Esophagus squamous epithelium (tissue), 5 donors: ENCODE results near the gene DUSP28. TPM values are rescaled to one million over a fixed set of nuclear protein-coding genes. Genes with fewer than 3 reads are reported as not detected.

Experiments used
- DNase-seq: peaks from one replicate; lab custom pipeline; 2025; lab: John Stamatoyannopoulos, UW
- H3K27ac ChIP-seq, 4 donors: fragments of 200-600 bp; sonication (generic); one replicate each; pipeline ENCODE4 v1.5.1; 2016 to 2019; ENCODE audit warnings: mild to moderate bottlenecking in 1 of 4
- H3K27me3 ChIP-seq, 4 donors: fragments of 200-600 bp; sonication (generic); 1 replicate in 3 of 4; 2 replicates in 1 of 4; pipeline versions ENCODE4 v1.5.1 to v1.6.0; 2017 to 2021; ENCODE audit warnings: antibody characterized with exemption in 1 of 4
- H3K36me3 ChIP-seq, 3 donors: fragments of 200-600 bp; sonication (generic); one replicate each; pipeline ENCODE4 v1.5.1; 2016 to 2019
- H3K4me1 ChIP-seq, 3 donors: fragments of 200-600 bp; sonication (generic); one replicate each; pipeline ENCODE4 v1.5.1; 2017 to 2019
- H3K4me3 ChIP-seq, 4 donors: fragments of 200-600 bp; sonication (generic); 1 replicate in 3 of 4; 2 replicates in 1 of 4; pipeline ENCODE4 v1.5.1; 2016 to 2019; ENCODE audit warnings: mild to moderate bottlenecking in 2 of 4, moderate library complexity in 1 of 4
- H3K9me3 ChIP-seq, 3 donors: fragments of 200-600 bp; sonication (generic); one replicate each; pipeline ENCODE4 v1.5.1; 2016 to 2019
- POLR2A ChIP-seq, 4 donors: fragments of 450-650 bp; IDR thresholded peaks; one replicate each; pipeline ENCODE4 v1.6.1; 2017; ENCODE audit warnings: antibody characterized with exemption in 4 of 4, mild to moderate bottlenecking in 4 of 4, moderate library complexity in 3 of 4
- WGBS, 2 donors: methylation state at CpG; one replicate each; pipeline ENCODE4 v1.1.5; 2018; 5-methylcytosine and 5-hydroxymethylcytosine counted together
- intact Hi-C: fragments of 100-400 bp; cut with DNase I; formaldehyde crosslinking; loops from one replicate; pipeline ENCODE4 v1.15.0; 2022
- total RNA-seq, 4 donors: library from RNA; depleted of rRNA; stranded (reverse); fragments of >200 nt; gene quantifications; one replicate each; pipeline ENCODE4 v1.1.0, GENCODE V29; 2016
- TF ChIP-seq, protein P1 (sequence below), 6 experiments: fragments of 450-650 bp in 4 of 6; fragments of 200-600 bp in 2 of 6; sonication (generic) in 2 of 6; IDR thresholded peaks; one replicate each; pipeline ENCODE4 v1.5.1; 2016 to 2019; ENCODE audit warnings: antibody characterized with exemption in 6 of 6, mild to moderate bottlenecking in 4 of 6, moderate library complexity in 4 of 6
- donor health status: DM: yes; HTN: yes; CAD: no.

Gene DUSP28
- total RNA-seq, 4 donors from 2014 or later: 2.0 to 10.5 (median 5.3) TPM

GRCh38 chr2:240551811-240552210 lies 8.3 kb upstream of the DUSP28 start:
- Histone ChIP-seq H3K36me3 (peaks cover 0 to 58% (median 4%) of the 10 kb centered on the region in 3 donors), H3K27ac (peak overlapping the region in 2 of 4 donors; percentile 54 to 63), H3K4me3 (no peak overlapping the region), H3K27me3 (no peaks in the 10 kb centered on the region), H3K4me1 (peaks cover under 1 to 7% (median under 1%) of the 10 kb centered on the region in 3 donors), H3K9me3 (no peaks in the 10 kb centered on the region)
- 38 to 42% methylated on average over 1 of the region's 1 CpG for WGBS, 2 donors
- TF ChIP-seq POLR2A (IDR thresholded peaks at IDR 0.05): no peak
- TF ChIP-seq, protein P1, sequence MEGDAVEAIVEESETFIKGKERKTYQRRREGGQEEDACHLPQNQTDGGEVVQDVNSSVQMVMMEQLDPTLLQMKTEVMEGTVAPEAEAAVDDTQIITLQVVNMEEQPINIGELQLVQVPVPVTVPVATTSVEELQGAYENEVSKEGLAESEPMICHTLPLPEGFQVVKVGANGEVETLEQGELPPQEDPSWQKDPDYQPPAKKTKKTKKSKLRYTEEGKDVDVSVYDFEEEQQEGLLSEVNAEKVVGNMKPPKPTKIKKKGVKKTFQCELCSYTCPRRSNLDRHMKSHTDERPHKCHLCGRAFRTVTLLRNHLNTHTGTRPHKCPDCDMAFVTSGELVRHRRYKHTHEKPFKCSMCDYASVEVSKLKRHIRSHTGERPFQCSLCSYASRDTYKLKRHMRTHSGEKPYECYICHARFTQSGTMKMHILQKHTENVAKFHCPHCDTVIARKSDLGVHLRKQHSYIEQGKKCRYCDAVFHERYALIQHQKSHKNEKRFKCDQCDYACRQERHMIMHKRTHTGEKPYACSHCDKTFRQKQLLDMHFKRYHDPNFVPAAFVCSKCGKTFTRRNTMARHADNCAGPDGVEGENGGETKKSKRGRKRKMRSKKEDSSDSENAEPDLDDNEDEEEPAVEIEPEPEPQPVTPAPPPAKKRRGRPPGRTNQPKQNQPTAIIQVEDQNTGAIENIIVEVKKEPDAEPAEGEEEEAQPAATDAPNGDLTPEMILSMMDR (IDR thresholded peaks at IDR 0.05): no peak
- DNase-seq: no peak
- intact Hi-C loops: no loop called here

DNA sequence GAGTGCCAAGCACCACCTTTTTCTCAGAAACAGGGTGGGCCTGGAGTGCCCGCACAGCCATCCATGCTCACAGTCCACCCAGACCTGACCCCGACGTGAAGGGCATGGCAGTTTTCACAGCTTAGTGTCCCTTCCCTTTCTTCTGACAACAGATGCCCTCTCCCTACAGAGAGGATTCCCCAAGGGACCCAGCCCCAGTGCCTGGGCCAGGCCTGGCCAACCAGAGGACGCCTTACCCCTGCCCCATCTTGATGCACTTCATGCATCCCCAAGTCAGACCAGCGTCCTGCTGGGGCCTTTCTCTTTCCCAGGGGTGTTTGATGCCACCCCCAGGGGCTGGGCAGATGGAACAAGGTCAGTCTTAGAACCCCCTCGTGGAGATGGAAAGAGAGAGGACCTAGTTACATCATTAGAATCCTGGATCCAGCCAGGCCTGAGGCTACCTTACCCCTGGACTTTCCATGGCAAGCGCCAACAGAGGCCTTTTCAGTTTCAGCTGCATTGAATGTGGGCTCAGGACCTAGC lies 6.1 kb upstream of the DUSP28 start:
- no peak overlapping the region for H3K27ac ChIP-seq
- intact Hi-C loops: no loop called here
- no peaks in the 10 kb centered on the region for H3K27me3 ChIP-seq
- no peak overlapping the region for H3K4me3 ChIP-seq
- no peaks in the 10 kb centered on the region for H3K9me3 ChIP-seq
- peaks cover 0 to 58% (median 4%) of the 10 kb centered on the region in 3 donors for H3K36me3 ChIP-seq
- no peak for DNase-seq
- peaks cover 17 to 29% (median 20%) of the 10 kb centered on the region in 3 donors for H3K4me1 ChIP-seq
- WGBS, 2 donors: 91 to 93% methylated on average over 4 to 6 of the region's 7 CpGs
- TF ChIP-seq POLR2A (IDR thresholded peaks at IDR 0.05): no peak
- TF ChIP-seq, protein P1 (IDR thresholded peaks at IDR 0.05): no peak

DNA sequence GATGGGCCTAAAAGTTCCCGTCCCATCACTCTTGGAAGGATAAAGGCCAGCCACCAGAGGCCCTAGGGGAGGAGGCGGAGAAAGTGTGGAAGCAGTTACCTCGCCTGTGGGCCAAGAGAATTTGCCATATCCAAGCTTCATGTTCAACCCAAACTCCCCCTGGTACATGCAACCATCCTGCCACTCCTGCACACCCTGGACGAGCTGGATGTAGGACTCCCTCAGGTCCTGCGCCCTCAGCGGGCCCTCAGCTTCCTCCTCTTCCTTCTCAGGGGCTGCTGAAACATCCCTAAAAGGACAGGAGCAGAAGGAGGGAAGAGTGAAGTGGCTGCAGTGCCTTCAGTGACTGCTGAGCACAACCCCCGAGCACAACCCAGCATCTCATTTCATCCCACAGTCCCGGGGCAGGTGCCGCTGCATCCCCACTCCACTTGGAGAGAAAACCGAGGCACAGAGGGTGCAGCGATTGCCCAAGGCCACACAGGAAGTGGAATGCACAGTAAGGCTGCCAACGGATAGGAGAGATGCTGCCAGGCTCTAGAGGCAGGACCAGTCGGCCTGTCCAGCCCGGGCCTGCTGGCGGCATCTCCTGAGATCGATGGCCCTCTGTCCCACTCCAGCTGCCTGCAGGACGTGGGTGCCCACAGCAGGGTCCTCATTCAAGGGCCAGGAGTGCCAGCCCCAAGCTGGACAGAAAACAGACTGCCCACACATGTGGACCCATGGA lies 5.2 kb upstream of the DUSP28 start:
- no peaks in the 10 kb centered on the region for H3K27me3 ChIP-seq
- TF ChIP-seq, protein P1 (IDR thresholded peaks at IDR 0.05): no peak
- TF ChIP-seq POLR2A (IDR thresholded peaks at IDR 0.05): no peak
- intact Hi-C loops: no loop called here
- no peaks in the 10 kb centered on the region for H3K9me3 ChIP-seq
- no peak overlapping the region for H3K27ac ChIP-seq
- 80 to 97% methylated on average over 3 to 5 of the region's 17 CpGs for WGBS, 2 donors
- peaks cover 17 to 38% (median 28%) of the 10 kb centered on the region in 3 donors for H3K4me1 ChIP-seq
- no peak overlapping the region for H3K4me3 ChIP-seq
- no peak for DNase-seq
- peaks cover 0 to 58% (median 4%) of the 10 kb centered on the region in 3 donors for H3K36me3 ChIP-seq

GRCh38 chr2:240555541-240556250 lies 4.5 kb upstream of the DUSP28 start:
- 74 to 85% methylated on average over 3 to 6 of the region's 16 CpGs for WGBS, 2 donors
- Histone ChIP-seq H3K9me3 (no peaks in the 10 kb centered on the region), H3K27ac (no peak overlapping the region), H3K4me1 (peaks cover 17 to 40% (median 28%) of the 10 kb centered on the region in 3 donors), H3K36me3 (peaks cover 0 to 53% (median 4%) of the 10 kb centered on the region in 3 donors), H3K27me3 (no peaks in the 10 kb centered on the region), H3K4me3 (no peak overlapping the region)
- intact Hi-C loops: no loop called here
- DNase-seq: no peak
- no peak for TF ChIP-seq POLR2A (IDR thresholded peaks at IDR 0.05)
- TF ChIP-seq, protein P1 (IDR thresholded peaks at IDR 0.05): no peak
